Measurements from ENCODE around the gene ETV7.

- TF ChIP-seq CTCF (IDR thresholded peaks at IDR 0.05) = no peak
- no peak for TF ChIP-seq POLR2A (IDR thresholded peaks at IDR 0.05)
These were observed 12.5 kb downstream of the ETV7 start for GRCh38 chr6:36374972-36375371.

All from right lobe of liver (tissue), 4 donors.